Erythroblast (primary cell): ENCODE measurements around the gene FBXW7.

Experiments
- GATA1 ChIP-seq: IDR thresholded peaks from 2 replicates; pipeline ENCODE4 v1.6.1; 2011; ENCODE audit warnings: low read depth, mild to moderate bottlenecking, control low read depth, low read length, moderate library complexity
- POLR2A ChIP-seq: IDR thresholded peaks from 2 replicates; pipeline ENCODE4 v1.6.1; 2011; ENCODE audit warnings: mild to moderate bottlenecking, low read length

DNA sequence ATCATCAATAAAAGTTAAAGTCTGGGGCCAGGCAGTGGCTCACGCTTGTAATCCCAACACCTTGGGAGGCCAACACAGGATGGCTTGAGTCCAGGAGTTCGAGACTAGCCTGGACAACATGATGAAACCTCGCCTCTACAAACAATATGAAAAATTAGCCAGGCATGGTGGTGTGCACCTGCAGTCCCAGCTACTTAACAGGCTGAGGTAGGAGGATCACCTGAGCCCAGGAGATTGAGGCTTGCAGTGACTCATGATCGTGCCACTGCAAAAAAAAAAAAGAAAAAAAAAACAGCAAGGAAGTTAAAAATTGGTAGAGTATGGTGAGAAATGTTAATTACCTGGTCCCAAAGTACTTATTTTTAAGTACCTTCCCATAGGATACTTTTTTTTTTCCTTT lies 27.5 kb downstream of the FBXW7 start:
- TF ChIP-seq POLR2A (no peak), GATA1 (no peak)
